T-helper 1 cell treated with Interleukin-12 subunit alpha and Interleukin-12 subunit beta and Interleukin-4 antibody, amounts not matched to agents 30 μg/mL and 1 μg/mL, for 36 hours (primary cell): ENCODE results near the gene HTR1D.
"Not testable (repeated sequence)": the region's sequence is repeated elsewhere in the genome, so short reads cannot be mapped to it uniquely, and the experiment has no call there.

Source experiments
- H3K27ac Mint-ChIP-seq: one replicate; pipeline ENCODE4 v1.8.0; 2021; ENCODE audit warnings: mild to moderate bottlenecking, mixed read lengths
- H3K27me3 Mint-ChIP-seq: one replicate; pipeline ENCODE4 v1.8.0; 2021; ENCODE audit warnings: low read depth, mixed read lengths
- H3K36me3 Mint-ChIP-seq: one replicate; pipeline ENCODE4 v1.8.0; 2021; ENCODE audit warnings: low read depth, mixed read lengths
- H3K4me1 Mint-ChIP-seq: one replicate; pipeline ENCODE4 v1.8.0; 2021; ENCODE audit warnings: low read depth, mixed read lengths
- H3K4me3 Mint-ChIP-seq: one replicate; pipeline ENCODE4 v1.8.0; 2021; ENCODE audit warnings: mild to moderate bottlenecking, moderate library complexity, mixed read lengths
- H3K9me3 Mint-ChIP-seq: one replicate; pipeline ENCODE4 v1.8.0; 2021; ENCODE audit warnings: mixed read lengths

The HTR1D gene

DNA sequence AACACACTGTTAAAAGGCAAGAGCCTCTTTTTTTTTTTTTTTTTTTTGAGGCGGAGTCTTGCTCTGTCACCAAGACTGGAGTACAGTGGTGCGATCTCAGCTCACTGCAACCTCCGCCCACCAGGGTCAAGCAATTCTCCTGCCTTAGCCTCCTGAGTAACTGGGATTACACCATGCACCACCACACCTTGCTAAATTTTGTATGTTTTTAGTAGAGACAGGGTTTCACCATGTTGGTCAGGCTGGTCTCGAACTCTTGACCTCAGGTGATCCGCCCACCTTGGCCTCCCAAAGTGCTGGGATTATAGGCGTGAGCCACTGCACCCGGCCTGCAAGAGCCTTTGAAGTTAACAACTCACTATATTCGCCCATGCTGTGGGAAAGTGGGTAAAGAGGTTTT is 9.6 kb downstream of the HTR1D start:
- peaks cover 19% of the 10 kb centered on the region for H3K27me3 Mint-ChIP-seq
- H3K36me3 Mint-ChIP-seq, H3K4me3 Mint-ChIP-seq, H3K4me1 Mint-ChIP-seq, H3K27ac Mint-ChIP-seq, H3K9me3 Mint-ChIP-seq: not testable (repeated sequence)

- H3K9me3 Mint-ChIP-seq: no peaks in the 10 kb centered on the region
- peaks cover 3% of the 10 kb centered on the region for H3K27me3 Mint-ChIP-seq
- H3K4me3 Mint-ChIP-seq: no peak overlapping the region
- no peak overlapping the region for H3K27ac Mint-ChIP-seq
- H3K36me3 Mint-ChIP-seq: no peaks in the 10 kb centered on the region
- no peaks in the 10 kb centered on the region for H3K4me1 Mint-ChIP-seq
Measured at GRCh38 chr1:23202263-23202749, 15.0 kb downstream of the HTR1D start.

GRCh38 chr1:23200883-23201282 is 16.4 kb downstream of the HTR1D start:
- no peak overlapping the region for H3K4me3 Mint-ChIP-seq
- H3K36me3 Mint-ChIP-seq: no peaks in the 10 kb centered on the region
- H3K9me3 Mint-ChIP-seq: no peaks in the 10 kb centered on the region
- H3K27me3 Mint-ChIP-seq: peaks cover 3% of the 10 kb centered on the region
- no peak overlapping the region for H3K27ac Mint-ChIP-seq
- no peaks in the 10 kb centered on the region for H3K4me1 Mint-ChIP-seq

DNA sequence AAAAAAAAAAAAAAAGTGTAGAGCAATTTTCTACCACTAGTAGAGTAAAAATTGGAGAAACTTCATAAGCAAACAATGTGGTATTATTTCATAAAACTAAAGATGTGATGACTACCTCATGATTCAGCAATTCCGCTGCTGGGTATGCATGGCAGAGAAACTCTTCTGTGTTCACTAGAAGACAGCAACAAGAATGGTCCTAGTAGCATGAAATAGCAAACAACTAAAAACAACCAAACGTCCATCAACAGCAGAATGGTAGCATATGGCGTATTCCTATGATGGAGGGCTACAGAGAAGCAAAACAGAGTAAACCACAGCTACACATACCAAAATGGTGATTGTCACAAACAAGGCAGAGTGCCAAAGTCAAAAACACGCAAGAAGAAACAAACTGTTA is 18.9 kb downstream of the HTR1D start:
- H3K36me3 Mint-ChIP-seq: no peaks in the 10 kb centered on the region
- no peaks in the 10 kb centered on the region for H3K4me1 Mint-ChIP-seq
- H3K27me3 Mint-ChIP-seq: peaks cover 3% of the 10 kb centered on the region
- H3K4me3 Mint-ChIP-seq: no peak overlapping the region
- H3K27ac Mint-ChIP-seq: no peak overlapping the region
- no peaks in the 10 kb centered on the region for H3K9me3 Mint-ChIP-seq

GRCh38 chr1:23196627-23197328 is 20.5 kb downstream of the HTR1D start:
- H3K27ac Mint-ChIP-seq: no peak overlapping the region
- H3K36me3 Mint-ChIP-seq: no peaks in the 10 kb centered on the region

GRCh38 chr1:23194119-23194984 is 22.9 kb downstream of the HTR1D start:
- H3K36me3 Mint-ChIP-seq: no peaks in the 10 kb centered on the region
- H3K9me3 Mint-ChIP-seq: no peaks in the 10 kb centered on the region
- H3K4me1 Mint-ChIP-seq: no peaks in the 10 kb centered on the region
- H3K27ac Mint-ChIP-seq: no peak overlapping the region
- peaks cover 3% of the 10 kb centered on the region for H3K27me3 Mint-ChIP-seq
- H3K4me3 Mint-ChIP-seq: no peak overlapping the region

More at GRCh38 chr1:23196627-23197328, 20.5 kb downstream of the HTR1D start:
- no peaks in the 10 kb centered on the region for H3K4me1 Mint-ChIP-seq
- no peak overlapping the region for H3K4me3 Mint-ChIP-seq
- H3K9me3 Mint-ChIP-seq: no peaks in the 10 kb centered on the region
- peaks cover 3% of the 10 kb centered on the region for H3K27me3 Mint-ChIP-seq

- Mint-ChIP-seq H3K27ac (no peak overlapping the region), H3K36me3 (no peaks in the 10 kb centered on the region)
Measured at GRCh38 chr1:23193391-23194118, 23.7 kb downstream of the HTR1D start.

DNA sequence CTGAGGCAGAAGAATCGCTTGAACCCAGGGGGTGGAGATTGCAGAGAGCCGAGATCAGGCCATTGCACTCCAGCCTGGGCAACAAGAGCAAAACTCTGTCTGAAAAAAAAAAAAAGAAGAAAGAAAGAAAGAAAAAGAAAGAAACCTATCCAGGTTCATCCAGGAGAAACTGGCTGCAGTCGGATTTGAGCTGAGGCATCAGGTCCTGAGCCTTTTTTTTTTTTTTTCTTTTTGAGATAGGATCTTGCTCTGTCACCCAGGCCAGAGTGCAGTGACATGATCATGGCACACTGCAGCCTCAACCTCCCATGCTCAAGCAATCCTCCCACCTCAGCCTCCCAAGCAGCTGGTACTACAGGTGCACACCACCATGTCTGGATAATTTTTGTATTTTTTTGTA is 26.1 kb downstream of the HTR1D start:
- H3K4me1 Mint-ChIP-seq: no peaks in the 10 kb centered on the region
- no peaks in the 10 kb centered on the region for H3K36me3 Mint-ChIP-seq
- peaks cover 3% of the 10 kb centered on the region for H3K27me3 Mint-ChIP-seq
- no peak overlapping the region for H3K4me3 Mint-ChIP-seq
- no peak overlapping the region for H3K27ac Mint-ChIP-seq
- H3K9me3 Mint-ChIP-seq: no peaks in the 10 kb centered on the region

More at GRCh38 chr1:23193391-23194118, 23.7 kb downstream of the HTR1D start:
- Mint-ChIP-seq H3K4me1 (no peaks in the 10 kb centered on the region), H3K27me3 (peaks cover 3% of the 10 kb centered on the region), H3K4me3 (no peak overlapping the region), H3K9me3 (no peaks in the 10 kb centered on the region)

DNA sequence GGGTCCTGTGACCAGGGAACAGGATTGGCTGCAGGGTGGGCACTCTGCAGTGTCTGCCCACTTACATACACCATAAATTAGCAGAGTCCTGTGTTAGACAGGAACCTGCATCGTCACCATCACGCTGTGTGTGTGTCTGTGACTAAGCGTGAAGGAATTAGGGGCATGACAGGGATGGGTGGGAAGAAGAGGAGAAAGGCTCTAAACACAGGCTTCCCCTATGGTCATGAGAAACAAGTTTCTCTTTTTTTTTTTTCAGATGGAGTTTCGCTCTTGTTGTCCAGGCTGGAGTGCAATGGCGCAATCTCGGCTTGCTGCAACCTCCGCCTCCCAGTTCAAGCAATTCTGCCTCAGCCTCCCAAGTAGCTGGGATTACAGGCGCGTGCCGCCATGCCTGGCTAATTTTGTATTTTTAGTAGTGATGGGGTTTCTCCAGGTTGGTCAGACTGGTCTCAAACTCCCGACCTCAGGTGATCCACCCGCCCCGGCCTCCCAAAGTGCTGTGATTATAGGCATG is 28.3 kb downstream of the HTR1D start:
- not testable (repeated sequence) for H3K36me3 Mint-ChIP-seq, H3K4me1 Mint-ChIP-seq, H3K27ac Mint-ChIP-seq, H3K9me3 Mint-ChIP-seq, H3K4me3 Mint-ChIP-seq, H3K27me3 Mint-ChIP-seq

- no peaks in the 10 kb centered on the region for H3K9me3 Mint-ChIP-seq
- H3K4me3 Mint-ChIP-seq: no peak overlapping the region
- H3K36me3 Mint-ChIP-seq: no peaks in the 10 kb centered on the region
- peaks cover 11% of the 10 kb centered on the region for H3K4me1 Mint-ChIP-seq
- H3K27me3 Mint-ChIP-seq: peaks cover 5% of the 10 kb centered on the region
- H3K27ac Mint-ChIP-seq: no peak overlapping the region
Measured at GRCh38 chr1:23188434-23188884, 28.8 kb downstream of the HTR1D start.

DNA sequence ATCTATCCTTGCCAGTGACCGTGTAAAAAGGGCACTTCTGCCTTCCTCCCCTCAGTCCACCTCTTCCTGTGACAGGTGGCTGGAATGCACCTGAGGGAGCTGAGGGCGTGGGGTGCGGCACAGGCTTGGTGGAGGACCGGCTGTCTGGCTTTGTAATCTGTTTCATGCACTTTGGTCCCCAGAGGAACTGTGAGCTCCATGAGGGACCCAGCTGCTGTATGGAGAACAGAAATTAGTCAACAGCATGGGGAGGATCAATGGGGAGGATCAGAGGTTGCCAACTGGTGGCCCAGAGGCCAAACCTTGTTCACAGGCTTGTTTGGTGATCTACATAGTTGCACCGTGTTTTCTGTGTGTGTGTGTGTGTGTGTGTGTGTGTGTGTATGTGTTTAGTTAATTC is 29.7 kb downstream of the HTR1D start:
- H3K4me1 Mint-ChIP-seq: peaks cover 11% of the 10 kb centered on the region
- no peaks in the 10 kb centered on the region for H3K36me3 Mint-ChIP-seq
- H3K27me3 Mint-ChIP-seq: peaks cover 4% of the 10 kb centered on the region
- no peak overlapping the region for H3K27ac Mint-ChIP-seq
- H3K4me3 Mint-ChIP-seq: no peak overlapping the region
- H3K9me3 Mint-ChIP-seq: no peaks in the 10 kb centered on the region

DNA sequence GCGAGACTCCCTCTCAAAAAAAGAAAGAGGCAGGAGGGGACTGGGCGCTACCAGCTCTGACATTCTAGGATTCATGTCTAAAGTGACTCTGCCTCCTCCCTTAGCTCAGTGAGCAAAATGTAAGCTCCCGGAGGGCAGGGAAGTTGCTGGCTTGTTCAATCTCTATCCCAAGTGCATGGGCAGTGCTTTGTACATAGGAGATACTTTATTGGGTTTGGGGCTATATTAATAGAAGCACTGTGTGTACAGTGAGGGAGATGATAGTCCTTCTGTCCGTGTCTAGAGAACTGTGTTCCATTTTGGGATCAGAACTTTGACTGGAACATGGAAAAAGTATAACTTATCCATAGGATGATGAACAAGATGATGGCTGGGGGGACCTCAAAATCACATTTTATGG is 31.9 kb downstream of the HTR1D start:
- Mint-ChIP-seq H3K9me3 (no peaks in the 10 kb centered on the region), H3K36me3 (no peaks in the 10 kb centered on the region), H3K4me3 (no peak overlapping the region), H3K4me1 (peaks cover 11% of the 10 kb centered on the region), H3K27me3 (peaks cover 4% of the 10 kb centered on the region), H3K27ac (no peak overlapping the region)

DNA sequence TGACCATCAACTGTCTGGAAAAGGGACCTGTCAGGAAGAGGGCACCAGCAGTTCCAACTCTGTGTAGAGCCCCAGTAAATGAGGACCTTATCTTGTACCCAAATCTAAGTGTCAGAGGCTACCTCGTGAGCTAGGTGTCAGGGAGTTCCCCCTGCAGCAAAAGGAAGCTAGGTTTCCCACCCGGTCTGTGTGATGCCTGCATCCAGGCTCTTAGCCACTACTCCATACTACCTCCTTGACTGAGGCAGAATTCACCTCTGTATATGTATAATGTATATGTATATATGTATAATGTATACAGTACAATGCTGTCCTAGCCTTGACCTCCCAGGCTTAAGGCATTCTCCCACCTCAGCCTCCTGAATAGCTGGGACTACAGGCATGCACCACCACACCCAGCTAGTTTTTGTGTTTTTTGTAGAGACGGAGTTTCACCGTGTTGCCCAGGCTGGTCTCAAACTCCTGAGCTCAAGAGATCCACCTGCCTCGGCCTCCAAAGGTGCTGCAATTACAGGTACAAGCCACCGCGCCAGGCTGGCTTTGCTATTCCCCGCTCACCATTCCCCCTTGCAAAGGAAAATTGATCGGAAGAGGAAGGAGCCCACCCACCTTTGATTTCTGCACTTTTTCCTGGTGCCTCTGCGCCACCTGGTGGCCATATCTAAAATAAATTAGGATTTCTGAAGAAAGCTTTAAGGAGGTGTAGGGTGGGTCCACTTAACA is 32.9 kb downstream of the HTR1D start:
- Mint-ChIP-seq H3K36me3 (no peaks in the 10 kb centered on the region), H3K9me3 (no peaks in the 10 kb centered on the region), H3K27ac (no peak overlapping the region), H3K4me3 (peak overlapping the region; percentile 53), H3K4me1 (peaks cover 11% of the 10 kb centered on the region), H3K27me3 (peaks cover 4% of the 10 kb centered on the region)

- no peaks in the 10 kb centered on the region for H3K36me3 Mint-ChIP-seq
- peaks cover 18% of the 10 kb centered on the region for H3K4me1 Mint-ChIP-seq
- no peak overlapping the region for H3K4me3 Mint-ChIP-seq
- H3K9me3 Mint-ChIP-seq: no peaks in the 10 kb centered on the region
- peaks cover 15% of the 10 kb centered on the region for H3K27me3 Mint-ChIP-seq
- no peak overlapping the region for H3K27ac Mint-ChIP-seq
Measured at GRCh38 chr1:23179862-23180261, 37.4 kb downstream of the HTR1D start.
